Iris pigment epithelial cell (primary cell): ENCODE results near the gene ULK1.
A peak's percentile ranks its signal among the peaks of the same experiment; 100 is the strongest.

ENCODE experiments used
- DNase-seq: peaks from one replicate; pipeline ENCODE4 v3.0.0-alpha.2; 2011; ENCODE audit warnings: low read depth

ULK1 gene

GRCh38 chr12:131894313-131894860, at the start of gene ULK1:
TSS of gene ULK1 (plus strand) at chr12:131894622. CDS start at chr12:131895002, 380 bp downstream.
- DNase-seq, result peak; percentile 80

DNA sequence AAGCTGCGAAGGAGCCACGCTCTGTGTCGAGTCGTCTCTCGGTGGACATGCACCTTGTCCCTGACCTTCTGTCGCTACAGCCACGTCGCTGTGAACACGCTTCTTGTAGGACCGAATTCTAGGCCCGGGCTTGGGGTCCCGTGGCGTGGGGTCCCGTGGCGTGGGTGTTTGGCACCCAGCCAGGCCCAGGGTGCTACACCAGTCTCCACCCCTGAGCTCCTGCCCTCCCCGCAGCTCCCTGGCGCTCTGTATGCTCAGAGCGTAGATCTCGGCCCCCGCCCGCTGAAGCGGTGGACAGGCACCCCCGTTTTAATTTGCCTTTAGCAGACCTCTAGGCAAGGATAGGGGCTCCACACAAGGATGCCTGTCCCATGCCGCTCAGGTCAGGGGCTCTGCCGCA, 49.8 kb upstream of the ULK1 start:
- DNase-seq, result no peak

- no peak for DNase-seq
Measured at GRCh38 chr12:131845121-131845520, 49.3 kb upstream of the ULK1 start.

DNA sequence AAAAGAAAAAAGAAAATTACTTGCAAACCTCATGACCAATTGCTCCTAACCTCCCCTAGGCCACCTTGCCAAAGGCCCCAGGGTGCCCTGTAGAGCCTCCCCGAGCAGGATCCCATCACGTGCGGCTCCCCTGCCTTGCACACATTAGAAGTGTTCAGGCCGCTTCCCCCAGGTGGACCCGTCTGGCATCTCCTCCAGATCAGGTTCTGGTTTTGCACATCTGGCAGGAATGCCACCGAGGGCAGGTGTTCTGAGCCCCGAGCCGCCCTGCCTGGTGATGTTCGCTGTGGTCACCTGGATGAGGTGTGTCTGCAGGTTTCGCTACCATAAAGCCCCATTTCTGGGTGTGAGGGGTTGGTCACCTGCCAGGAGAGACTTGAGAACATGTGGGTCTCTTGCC, 47.0 kb upstream of the ULK1 start:
- DNase-seq, result no peak

DNA sequence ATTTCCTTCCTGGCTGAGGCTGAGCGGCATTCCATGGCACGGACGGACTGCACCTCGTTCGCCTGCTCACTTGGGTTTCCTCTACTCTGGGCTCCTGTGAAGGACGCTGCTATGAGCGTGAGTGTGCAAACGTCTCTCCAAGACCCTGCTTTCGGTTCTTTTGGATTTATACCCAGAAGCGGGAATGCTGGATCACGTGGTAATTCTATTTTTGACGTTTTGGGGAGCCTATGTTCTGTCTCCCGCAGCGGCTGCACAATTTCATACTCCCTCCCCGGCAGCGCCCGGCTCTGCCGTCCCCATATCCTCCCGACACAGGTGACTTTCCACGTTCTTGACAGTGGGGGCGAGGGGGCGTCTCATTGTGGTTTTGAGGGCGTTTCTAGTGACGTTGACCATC, 45.7 kb upstream of the ULK1 start:
- no peak for DNase-seq

- DNase-seq, result no peak
Measured at GRCh38 chr12:131849700-131850553, 44.5 kb upstream of the ULK1 start.

GRCh38 chr12:131850856-131851559, 43.4 kb upstream of the ULK1 start:
- peak; percentile 26 for DNase-seq

- DNase-seq, result no peak
Measured at GRCh38 chr12:131851741-131852550, 42.5 kb upstream of the ULK1 start.

- peak; percentile 6 for DNase-seq
Measured at GRCh38 chr12:131852551-131853299, 41.7 kb upstream of the ULK1 start.

GRCh38 chr12:131853832-131854797, 40.3 kb upstream of the ULK1 start:
- no peak for DNase-seq

GRCh38 chr12:131854861-131855476, 39.5 kb upstream of the ULK1 start:
- DNase-seq, result no peak

- DNase-seq, result no peak
Measured at GRCh38 chr12:131855521-131856142, 38.8 kb upstream of the ULK1 start.

GRCh38 chr12:131856366-131857097, 37.9 kb upstream of the ULK1 start:
- no peak for DNase-seq

- no peak for DNase-seq
Measured at GRCh38 chr12:131857908-131858850, 36.2 kb upstream of the ULK1 start.

DNA sequence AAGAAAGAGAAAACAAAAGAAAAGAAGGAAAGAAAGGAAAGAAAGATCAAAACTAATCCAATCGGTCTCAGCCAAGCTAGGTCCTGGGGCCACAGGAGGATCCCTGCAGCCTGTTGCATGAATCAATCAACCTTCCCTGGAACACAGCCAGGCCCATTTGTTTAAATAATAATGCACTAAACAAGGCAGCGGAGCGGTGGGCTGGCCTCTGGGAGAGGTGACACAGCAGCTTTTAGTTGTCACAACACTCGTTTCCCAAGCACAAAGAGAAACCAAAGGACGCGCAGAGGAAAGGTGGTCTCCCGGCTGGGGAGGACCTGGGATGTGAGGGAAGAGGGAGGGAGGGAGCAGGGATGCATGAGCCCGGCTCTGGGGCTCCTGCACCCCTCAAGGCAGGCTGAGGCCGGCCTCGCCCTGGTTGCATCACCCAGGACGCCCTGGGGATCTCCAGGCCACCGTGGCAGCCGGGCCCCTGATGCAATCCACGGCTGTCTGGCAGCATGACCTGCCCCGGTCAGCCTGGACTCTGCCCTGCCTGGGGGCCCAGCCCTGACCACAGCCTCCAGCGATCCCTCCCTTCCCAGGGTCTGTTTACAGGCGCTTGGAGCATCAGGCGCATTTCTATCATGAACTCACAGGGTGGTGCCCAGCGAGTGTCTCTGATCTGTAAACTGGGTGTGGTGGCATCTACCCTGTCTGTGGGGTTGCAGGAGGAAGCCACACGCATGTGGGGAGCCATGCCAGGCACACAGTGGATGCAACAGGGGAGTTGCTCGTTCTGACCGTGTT, 33.8 kb upstream of the ULK1 start:
- peak; percentile 76 for DNase-seq

- DNase-seq, result no peak
Measured at GRCh38 chr12:131861261-131862083, 33.0 kb upstream of the ULK1 start.
